ENCODE results near the gene MMP27. TPM values are rescaled to one million over a fixed set of nuclear protein-coding genes. Genes with fewer than 3 reads are reported as not detected.

The MMP27 gene
- total RNA-seq, 1 experiment from 2014 or later: not detected

- no peaks in the 10 kb centered on the region for H3K36me3 ChIP-seq
- no peaks in the 10 kb centered on the region for H3K4me1 ChIP-seq (replicated peaks)
- H3K27me3 ChIP-seq (replicated peaks): no peaks in the 10 kb centered on the region
- no peak for DNase-seq (ENCODE audit: low read depth in 1 of 2, low spot score in 2 of 2)
- H3K27ac ChIP-seq: no peak overlapping the region
- no peaks in the 10 kb centered on the region for H3K9me3 ChIP-seq (replicated peaks)
- no peak overlapping the region for H3K4me3 ChIP-seq
Observed at GRCh38 chr11:102719620-102720277, 14.2 kb upstream of the MMP27 start.

GRCh38 chr11:102717280-102717679 lies 11.7 kb upstream of the MMP27 start:
- Histone ChIP-seq H3K27ac (no peak overlapping the region), H3K9me3 (replicated peaks) (no peaks in the 10 kb centered on the region), H3K4me1 (replicated peaks) (no peaks in the 10 kb centered on the region), H3K27me3 (replicated peaks) (no peaks in the 10 kb centered on the region), H3K36me3 (no peaks in the 10 kb centered on the region), H3K4me3 (no peak overlapping the region)
- DNase-seq (ENCODE audit: low read depth in 1 of 2, low spot score in 2 of 2): no peak

GRCh38 chr11:102716527-102716926 lies 11.0 kb upstream of the MMP27 start:
- H3K36me3 ChIP-seq: no peaks in the 10 kb centered on the region
- H3K27me3 ChIP-seq (replicated peaks): no peaks in the 10 kb centered on the region
- no peak overlapping the region for H3K27ac ChIP-seq
- DNase-seq (ENCODE audit: low read depth in 1 of 2, low spot score in 2 of 2): no peak
- H3K9me3 ChIP-seq (replicated peaks): no peaks in the 10 kb centered on the region
- H3K4me1 ChIP-seq (replicated peaks): no peaks in the 10 kb centered on the region
- H3K4me3 ChIP-seq: no peak overlapping the region

- H3K4me3 ChIP-seq: no peak overlapping the region
- no peaks in the 10 kb centered on the region for H3K4me1 ChIP-seq (replicated peaks)
- no peak overlapping the region for H3K27ac ChIP-seq
- no peak for DNase-seq (ENCODE audit: low read depth in 1 of 2, low spot score in 2 of 2)
- no peaks in the 10 kb centered on the region for H3K9me3 ChIP-seq (replicated peaks)
- no peaks in the 10 kb centered on the region for H3K27me3 ChIP-seq (replicated peaks)
- H3K36me3 ChIP-seq: no peaks in the 10 kb centered on the region
Observed at GRCh38 chr11:102712137-102712536, 6.6 kb upstream of the MMP27 start.

- H3K9me3 ChIP-seq (replicated peaks): no peaks in the 10 kb centered on the region
- H3K4me3 ChIP-seq: no peak overlapping the region
- no peak for DNase-seq (ENCODE audit: low read depth in 1 of 2, low spot score in 2 of 2)
- H3K27me3 ChIP-seq (replicated peaks): no peaks in the 10 kb centered on the region
- H3K36me3 ChIP-seq: no peaks in the 10 kb centered on the region
- no peaks in the 10 kb centered on the region for H3K4me1 ChIP-seq (replicated peaks)
- H3K27ac ChIP-seq: no peak overlapping the region
Observed at GRCh38 chr11:102709201-102709945, 3.8 kb upstream of the MMP27 start.

- no peaks in the 10 kb centered on the region for H3K27me3 ChIP-seq (replicated peaks)
- H3K27ac ChIP-seq: no peak overlapping the region
- no peaks in the 10 kb centered on the region for H3K4me1 ChIP-seq (replicated peaks)
- DNase-seq (ENCODE audit: low read depth in 1 of 2, low spot score in 2 of 2): no peak
- no peaks in the 10 kb centered on the region for H3K36me3 ChIP-seq
- H3K9me3 ChIP-seq (replicated peaks): no peaks in the 10 kb centered on the region
- H3K4me3 ChIP-seq: no peak overlapping the region
Observed at GRCh38 chr11:102708654-102709053, 3.1 kb upstream of the MMP27 start.

GRCh38 chr11:102704841-102705240 lies 728 bp downstream of the MMP27 start:
- Histone ChIP-seq H3K4me1 (replicated peaks) (no peaks in the 10 kb centered on the region), H3K4me3 (no peak overlapping the region), H3K9me3 (replicated peaks) (no peaks in the 10 kb centered on the region), H3K27me3 (replicated peaks) (no peaks in the 10 kb centered on the region), H3K36me3 (no peaks in the 10 kb centered on the region), H3K27ac (no peak overlapping the region)
- no peak for DNase-seq (ENCODE audit: low read depth in 1 of 2, low spot score in 2 of 2)

GRCh38 chr11:102703826-102704493 lies 1.6 kb downstream of the MMP27 start:
- H3K27me3 ChIP-seq (replicated peaks): no peaks in the 10 kb centered on the region
- DNase-seq (ENCODE audit: low read depth in 1 of 2, low spot score in 2 of 2): no peak
- H3K4me1 ChIP-seq (replicated peaks): no peaks in the 10 kb centered on the region
- H3K4me3 ChIP-seq: no peak overlapping the region
- no peaks in the 10 kb centered on the region for H3K36me3 ChIP-seq
- no peaks in the 10 kb centered on the region for H3K9me3 ChIP-seq (replicated peaks)
- no peak overlapping the region for H3K27ac ChIP-seq

- H3K36me3 ChIP-seq: no peaks in the 10 kb centered on the region
- H3K27ac ChIP-seq: no peak overlapping the region
- H3K4me1 ChIP-seq (replicated peaks): no peaks in the 10 kb centered on the region
- H3K9me3 ChIP-seq (replicated peaks): no peaks in the 10 kb centered on the region
- no peak for DNase-seq (ENCODE audit: low read depth in 1 of 2, low spot score in 2 of 2)
- H3K27me3 ChIP-seq (replicated peaks): no peaks in the 10 kb centered on the region
- no peak overlapping the region for H3K4me3 ChIP-seq
Observed at GRCh38 chr11:102695201-102695600, 10.4 kb downstream of the MMP27 start.

GRCh38 chr11:102685754-102686153 lies 19.8 kb downstream of the MMP27 start:
- no peaks in the 10 kb centered on the region; the same call in 1 of the 2 replicates for H3K4me1 ChIP-seq (replicated peaks)
- H3K27me3 ChIP-seq (replicated peaks): no peaks in the 10 kb centered on the region
- no peaks in the 10 kb centered on the region for H3K9me3 ChIP-seq (replicated peaks)
- H3K36me3 ChIP-seq: no peaks in the 10 kb centered on the region
- no peak for DNase-seq (ENCODE audit: low read depth in 1 of 2, low spot score in 2 of 2)
- H3K27ac ChIP-seq: no peak overlapping the region
- H3K4me3 ChIP-seq: no peak overlapping the region

- H3K4me3 ChIP-seq: no peak overlapping the region
- H3K9me3 ChIP-seq (replicated peaks): no peaks in the 10 kb centered on the region
- no peaks in the 10 kb centered on the region for H3K27me3 ChIP-seq (replicated peaks)
- H3K27ac ChIP-seq: no peak overlapping the region
- DNase-seq (ENCODE audit: low read depth in 1 of 2, low spot score in 2 of 2): no peak
- no peaks in the 10 kb centered on the region for H3K36me3 ChIP-seq
- no peaks in the 10 kb centered on the region; the same call in 1 of the 2 replicates for H3K4me1 ChIP-seq (replicated peaks)
Observed at GRCh38 chr11:102685338-102685737, 20.2 kb downstream of the MMP27 start.

GRCh38 chr11:102683277-102683676 lies 22.3 kb downstream of the MMP27 start:
- Histone ChIP-seq H3K27ac (no peak overlapping the region), H3K4me1 (replicated peaks) (no peaks in the 10 kb centered on the region; the same call in 1 of the 2 replicates), H3K4me3 (no peak overlapping the region), H3K9me3 (replicated peaks) (no peaks in the 10 kb centered on the region), H3K36me3 (no peaks in the 10 kb centered on the region), H3K27me3 (replicated peaks) (no peaks in the 10 kb centered on the region)
- DNase-seq (ENCODE audit: low read depth in 1 of 2, low spot score in 2 of 2): no peak

GRCh38 chr11:102680945-102681344 lies 24.6 kb downstream of the MMP27 start:
- H3K9me3 ChIP-seq (replicated peaks): no peaks in the 10 kb centered on the region
- DNase-seq (ENCODE audit: low read depth in 1 of 2, low spot score in 2 of 2): no peak
- H3K4me1 ChIP-seq (replicated peaks): no peaks in the 10 kb centered on the region; the same call in 1 of the 2 replicates
- no peaks in the 10 kb centered on the region for H3K36me3 ChIP-seq
- no peak overlapping the region for H3K4me3 ChIP-seq
- H3K27ac ChIP-seq: no peak overlapping the region
- no peaks in the 10 kb centered on the region for H3K27me3 ChIP-seq (replicated peaks)

GRCh38 chr11:102678022-102678421 lies 27.5 kb downstream of the MMP27 start:
- Histone ChIP-seq H3K27me3 (replicated peaks) (no peaks in the 10 kb centered on the region), H3K9me3 (replicated peaks) (no peaks in the 10 kb centered on the region), H3K27ac (no peak overlapping the region), H3K4me3 (no peak overlapping the region), H3K4me1 (replicated peaks) (no peaks in the 10 kb centered on the region), H3K36me3 (no peaks in the 10 kb centered on the region)
- DNase-seq (ENCODE audit: low read depth in 1 of 2, low spot score in 2 of 2): no peak
